IPS-18a (cell line): ENCODE results near the gene CPVL.

Source experiments
- H3K27ac ChIP-seq: one replicate; pipeline ENCODE4 v1.5.1; 2013; ENCODE audit warnings: low read length
- H3K27me3 ChIP-seq: one replicate; pipeline ENCODE4 v1.6.1; 2013; ENCODE audit warnings: mild to moderate bottlenecking, low read length; ENCODE audit not compliant: control insufficient read depth, insufficient read depth
- H3K36me3 ChIP-seq: one replicate; pipeline ENCODE4 v1.6.1; 2013; ENCODE audit warnings: low read depth, low read length; ENCODE audit not compliant: control insufficient read depth
- H3K4me1 ChIP-seq: one replicate; pipeline ENCODE4 v1.6.1; 2013; ENCODE audit warnings: low read depth, low read length; ENCODE audit not compliant: control insufficient read depth
- H3K4me3 ChIP-seq: one replicate; pipeline ENCODE4 v1.5.1; 2013; ENCODE audit warnings: low read length
- H3K9ac ChIP-seq: one replicate; pipeline ENCODE4 v1.6.1; 2013; ENCODE audit warnings: mild to moderate bottlenecking, low read length, moderate library complexity
- H3K9me3 ChIP-seq: one replicate; pipeline ENCODE4 v1.6.1; 2013; ENCODE audit warnings: low read depth, low read length; ENCODE audit not compliant: control insufficient read depth

CPVL gene

DNA sequence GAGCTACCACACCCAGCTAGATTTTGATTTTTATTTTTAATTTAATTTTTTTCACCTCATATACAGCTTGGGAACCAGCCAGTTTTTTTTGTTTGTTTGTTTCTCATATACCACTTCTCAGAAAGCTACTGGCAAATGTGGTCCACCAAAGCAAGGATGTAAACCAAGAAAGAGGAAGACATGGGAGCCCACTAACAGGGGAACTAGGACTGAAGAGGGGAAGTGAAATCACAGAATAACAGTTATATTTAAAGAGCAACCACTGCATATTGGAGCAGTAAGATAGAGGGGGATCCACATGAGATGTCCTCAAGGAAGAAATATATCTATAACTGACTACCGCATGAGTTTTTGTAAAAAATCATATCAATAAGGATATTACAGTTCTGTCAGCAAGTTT lies 10.5 kb downstream of the CPVL start:
- no peak overlapping the region for H3K4me3 ChIP-seq
- H3K9ac ChIP-seq, result no peak overlapping the region
- no peaks in the 10 kb centered on the region for H3K9me3 ChIP-seq
- H3K36me3 ChIP-seq, result no peaks in the 10 kb centered on the region
- H3K27me3 ChIP-seq, result no peaks in the 10 kb centered on the region
- H3K27ac ChIP-seq, result no peak overlapping the region
- H3K4me1 ChIP-seq, result no peaks in the 10 kb centered on the region

DNA sequence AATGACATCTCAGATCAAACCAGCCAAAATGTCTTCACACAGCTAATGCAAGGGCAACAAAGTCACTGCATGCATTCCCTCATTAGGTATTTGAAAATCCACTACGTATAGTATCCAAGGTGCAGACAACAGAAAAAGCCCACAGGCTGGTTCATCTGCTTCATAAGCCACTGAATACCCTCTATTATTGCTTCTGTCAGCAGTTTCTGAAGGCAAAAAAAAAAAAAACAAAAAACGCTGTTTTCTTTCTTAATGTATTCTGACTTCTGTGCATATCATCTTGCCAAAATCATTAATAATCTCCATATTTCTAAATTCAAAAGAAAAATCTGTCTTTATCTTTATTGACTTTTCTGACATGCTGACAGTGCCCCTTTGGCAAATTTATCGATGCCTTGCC lies 13.4 kb downstream of the CPVL start:
- no peaks in the 10 kb centered on the region for H3K36me3 ChIP-seq
- no peak overlapping the region for H3K9ac ChIP-seq
- H3K27me3 ChIP-seq, result no peaks in the 10 kb centered on the region
- peaks cover 4% of the 10 kb centered on the region for H3K4me1 ChIP-seq
- no peaks in the 10 kb centered on the region for H3K9me3 ChIP-seq
- H3K4me3 ChIP-seq, result no peak overlapping the region
- no peak overlapping the region for H3K27ac ChIP-seq

DNA sequence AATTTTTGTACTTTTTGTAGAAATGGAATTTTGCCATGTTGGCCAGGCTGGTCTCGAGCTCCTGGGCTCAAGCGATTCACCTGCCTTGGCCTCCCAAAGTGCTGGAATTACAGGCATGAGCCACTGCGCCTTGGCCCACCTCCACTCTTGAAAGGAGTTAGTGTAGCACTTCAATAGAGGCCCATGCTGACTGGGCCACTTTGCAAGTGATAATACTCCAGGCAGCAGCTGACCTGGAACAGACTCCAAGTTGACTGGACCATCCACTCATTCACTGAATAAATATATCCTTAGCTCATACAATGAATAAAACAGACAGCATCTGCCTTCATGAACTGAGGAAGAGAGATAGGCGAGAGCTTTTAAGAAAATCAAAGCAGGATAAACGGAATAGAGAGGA lies 14.7 kb downstream of the CPVL start:
- Histone ChIP-seq H3K4me3 (no peak overlapping the region), H3K27ac (no peak overlapping the region), H3K9ac (no peak overlapping the region), H3K9me3 (no peaks in the 10 kb centered on the region), H3K36me3 (no peaks in the 10 kb centered on the region), H3K4me1 (peaks cover 8% of the 10 kb centered on the region), H3K27me3 (no peaks in the 10 kb centered on the region)

DNA sequence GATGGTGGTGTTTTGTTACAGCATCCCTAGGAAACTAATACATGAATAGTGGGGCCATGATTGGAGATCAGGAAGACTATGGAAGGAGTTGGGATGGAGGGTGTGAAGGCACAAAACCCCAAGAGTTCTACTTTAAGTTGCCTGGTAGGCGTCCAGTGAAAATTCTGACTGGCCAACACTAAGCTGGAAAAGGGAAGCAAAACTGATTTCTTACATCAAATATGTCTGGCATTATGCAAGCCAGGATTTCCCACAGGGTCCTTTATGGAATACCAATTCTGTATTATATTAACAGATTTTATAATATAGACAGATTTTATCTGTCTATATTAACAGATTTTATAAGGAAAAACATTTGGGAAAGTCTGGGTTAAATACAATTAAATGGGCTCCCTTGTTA lies 16.2 kb downstream of the CPVL start:
- Histone ChIP-seq H3K4me3 (no peak overlapping the region), H3K9me3 (no peaks in the 10 kb centered on the region), H3K9ac (no peak overlapping the region), H3K27ac (no peak overlapping the region), H3K27me3 (no peaks in the 10 kb centered on the region), H3K4me1 (peaks cover 8% of the 10 kb centered on the region), H3K36me3 (no peaks in the 10 kb centered on the region)

DNA sequence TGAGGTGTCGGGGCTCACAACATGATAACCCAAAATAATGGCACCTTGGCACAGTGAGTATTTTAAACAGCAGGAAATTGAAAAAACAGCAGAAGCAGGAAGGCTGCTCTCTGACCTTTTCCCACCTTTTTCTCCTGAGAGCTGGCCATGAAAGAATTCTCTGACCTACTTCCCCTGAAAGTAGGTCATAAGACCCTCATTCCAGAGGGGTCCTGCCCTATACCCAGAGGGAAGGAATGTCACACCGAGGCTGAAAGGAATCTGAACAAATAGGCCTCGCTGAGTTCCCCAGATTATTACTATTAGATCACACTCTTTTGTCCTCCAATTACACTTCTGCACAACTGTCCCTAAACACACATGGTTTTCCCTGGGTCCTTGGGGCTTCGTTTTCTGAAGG lies 18.8 kb downstream of the CPVL start:
- H3K27ac ChIP-seq, result no peak overlapping the region
- H3K4me3 ChIP-seq, result no peak overlapping the region
- H3K4me1 ChIP-seq, result peaks cover 20% of the 10 kb centered on the region
- H3K9me3 ChIP-seq, result no peaks in the 10 kb centered on the region
- H3K27me3 ChIP-seq, result no peaks in the 10 kb centered on the region
- no peak overlapping the region for H3K9ac ChIP-seq
- no peaks in the 10 kb centered on the region for H3K36me3 ChIP-seq

DNA sequence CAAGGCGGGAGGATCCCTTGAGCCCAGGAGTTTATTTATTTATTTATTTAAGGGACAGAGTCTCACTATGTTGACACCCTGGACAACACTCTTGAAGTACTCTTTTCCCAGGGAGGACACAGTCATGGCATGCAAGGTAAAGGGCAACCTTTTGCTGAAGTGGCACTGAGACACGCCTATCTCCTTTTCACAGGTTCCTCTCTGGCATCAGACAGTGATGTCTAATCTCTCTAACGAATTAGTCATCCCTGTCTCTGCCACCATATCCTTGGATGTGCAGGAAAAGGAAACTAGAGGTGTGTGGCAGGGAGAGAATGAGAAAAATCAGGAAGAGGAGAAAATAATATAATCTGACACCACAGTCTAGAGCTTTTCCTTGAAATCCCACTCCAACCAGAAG lies 19.5 kb downstream of the CPVL start:
- Histone ChIP-seq H3K27me3 (no peaks in the 10 kb centered on the region), H3K9me3 (no peaks in the 10 kb centered on the region), H3K9ac (no peak overlapping the region), H3K4me1 (peaks cover 20% of the 10 kb centered on the region), H3K36me3 (no peaks in the 10 kb centered on the region), H3K27ac (no peak overlapping the region), H3K4me3 (no peak overlapping the region)

DNA sequence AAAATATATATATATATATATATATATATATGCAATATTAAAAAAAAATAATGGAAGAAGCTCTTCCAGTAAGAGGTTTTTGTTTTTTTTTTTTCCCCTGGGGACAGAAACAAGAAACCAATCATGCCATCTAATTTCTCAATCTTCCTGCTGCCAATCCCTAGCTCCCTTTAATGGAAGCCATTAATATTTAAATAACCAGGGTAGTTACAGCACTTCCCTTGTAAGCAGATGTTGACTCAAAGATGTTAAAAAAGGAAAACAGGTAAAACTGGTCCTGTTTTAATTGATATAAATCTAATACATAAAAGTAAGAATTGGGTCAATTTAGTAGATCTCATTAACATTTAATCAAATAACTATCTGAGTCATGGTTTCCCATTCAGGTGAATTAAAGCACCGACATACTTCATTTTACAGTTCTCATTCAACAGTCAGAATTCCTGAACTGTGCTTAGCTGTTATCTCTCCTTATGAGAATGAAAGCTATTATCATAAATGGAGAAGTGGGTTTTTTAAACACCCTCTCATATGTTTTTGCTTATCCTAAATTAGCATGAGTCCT lies 22.6 kb downstream of the CPVL start:
- Histone ChIP-seq H3K4me3 (no peak overlapping the region), H3K9ac (no peak overlapping the region), H3K27ac (no peak overlapping the region), H3K4me1 (peaks cover 16% of the 10 kb centered on the region), H3K9me3 (no peaks in the 10 kb centered on the region), H3K36me3 (no peaks in the 10 kb centered on the region), H3K27me3 (no peaks in the 10 kb centered on the region)

DNA sequence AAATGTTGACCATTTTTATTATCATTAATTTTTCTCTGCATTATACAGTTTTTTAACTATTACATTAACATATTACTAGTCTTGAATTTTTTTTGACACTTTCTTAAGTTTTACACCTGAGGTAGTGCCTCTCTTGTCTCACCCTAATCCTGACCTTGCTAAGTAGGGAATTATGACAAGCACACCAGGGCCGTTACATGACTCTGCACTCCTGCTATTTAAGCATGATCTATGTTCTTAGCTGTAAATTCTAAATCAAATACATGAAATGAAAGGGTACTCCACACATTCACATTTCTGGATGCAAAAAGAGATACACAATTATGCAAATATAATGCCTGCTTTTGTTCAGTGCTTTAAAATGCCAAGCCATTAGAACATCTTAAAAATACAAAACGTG lies 23.6 kb downstream of the CPVL start:
- Histone ChIP-seq H3K36me3 (no peaks in the 10 kb centered on the region), H3K4me3 (no peak overlapping the region), H3K9me3 (no peaks in the 10 kb centered on the region), H3K27ac (no peak overlapping the region), H3K4me1 (peaks cover 16% of the 10 kb centered on the region), H3K27me3 (no peaks in the 10 kb centered on the region), H3K9ac (no peak overlapping the region)

DNA sequence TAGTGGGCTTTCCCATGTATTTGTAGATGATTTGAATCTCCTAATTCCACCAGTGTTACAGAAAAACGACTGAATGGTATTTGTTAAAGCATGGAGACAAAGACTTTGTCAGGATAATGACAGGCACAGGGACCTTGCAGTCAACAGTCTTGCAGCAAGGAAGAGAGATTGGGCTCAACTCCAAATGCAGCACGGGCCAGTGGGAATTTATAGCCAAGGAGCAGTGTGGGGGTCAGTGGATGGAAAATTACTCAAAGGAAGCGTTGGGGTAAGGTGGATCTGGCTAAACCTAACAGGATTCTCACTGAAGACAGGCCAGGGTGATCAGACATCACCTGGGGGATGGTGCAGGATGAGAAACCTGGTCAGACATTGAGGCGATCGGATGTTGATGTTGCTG lies 24.3 kb downstream of the CPVL start:
- Histone ChIP-seq H3K27me3 (no peaks in the 10 kb centered on the region), H3K36me3 (no peaks in the 10 kb centered on the region), H3K27ac (no peak overlapping the region), H3K9ac (no peak overlapping the region), H3K4me3 (no peak overlapping the region), H3K9me3 (no peaks in the 10 kb centered on the region), H3K4me1 (peaks cover 12% of the 10 kb centered on the region)

DNA sequence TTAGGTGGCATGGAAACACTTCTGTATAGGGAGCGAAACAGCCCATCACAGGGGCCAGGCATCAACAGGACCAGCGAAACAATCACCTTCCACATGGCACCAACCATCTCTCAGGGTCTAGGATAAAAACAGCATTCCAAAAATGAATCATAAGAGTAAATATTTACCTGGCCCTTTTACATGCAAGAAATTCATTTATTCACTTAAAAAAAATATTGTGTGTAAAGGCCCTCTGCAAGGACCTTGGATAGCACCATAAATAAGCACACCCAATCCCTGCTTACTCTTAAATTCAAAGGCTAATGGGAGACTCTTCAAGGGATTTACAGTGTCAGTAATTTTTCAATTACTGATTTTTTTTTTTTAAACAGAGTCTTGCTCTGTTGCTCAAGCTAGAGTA lies 25.4 kb downstream of the CPVL start:
- no peaks in the 10 kb centered on the region for H3K27me3 ChIP-seq
- no peaks in the 10 kb centered on the region for H3K36me3 ChIP-seq
- H3K27ac ChIP-seq, result no peak overlapping the region
- H3K4me3 ChIP-seq, result no peak overlapping the region
- H3K9me3 ChIP-seq, result no peaks in the 10 kb centered on the region
- peaks cover 16% of the 10 kb centered on the region for H3K4me1 ChIP-seq
- H3K9ac ChIP-seq, result no peak overlapping the region

DNA sequence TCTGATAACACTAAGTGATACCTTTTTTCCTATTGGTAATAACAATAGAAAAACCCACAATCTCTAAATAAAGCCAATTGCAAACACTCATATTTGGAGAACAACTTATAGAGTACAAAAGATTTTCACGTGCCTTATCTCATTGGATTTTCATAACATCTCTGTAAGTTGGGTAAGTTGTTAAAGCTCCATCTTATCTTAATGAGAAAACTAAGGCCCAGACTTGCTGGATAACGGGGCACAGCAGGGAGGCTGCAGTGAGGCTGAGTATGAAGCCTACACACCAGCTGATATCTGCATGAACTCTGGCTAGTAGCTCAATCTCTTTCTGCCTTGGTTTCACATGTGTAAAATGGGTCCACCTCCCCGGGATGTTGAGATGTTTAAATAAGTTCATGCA lies 26.8 kb downstream of the CPVL start:
- H3K9ac ChIP-seq, result no peak overlapping the region
- no peaks in the 10 kb centered on the region for H3K27me3 ChIP-seq
- no peaks in the 10 kb centered on the region for H3K9me3 ChIP-seq
- peaks cover 16% of the 10 kb centered on the region for H3K4me1 ChIP-seq
- no peak overlapping the region for H3K4me3 ChIP-seq
- H3K36me3 ChIP-seq, result no peaks in the 10 kb centered on the region
- no peak overlapping the region for H3K27ac ChIP-seq

DNA sequence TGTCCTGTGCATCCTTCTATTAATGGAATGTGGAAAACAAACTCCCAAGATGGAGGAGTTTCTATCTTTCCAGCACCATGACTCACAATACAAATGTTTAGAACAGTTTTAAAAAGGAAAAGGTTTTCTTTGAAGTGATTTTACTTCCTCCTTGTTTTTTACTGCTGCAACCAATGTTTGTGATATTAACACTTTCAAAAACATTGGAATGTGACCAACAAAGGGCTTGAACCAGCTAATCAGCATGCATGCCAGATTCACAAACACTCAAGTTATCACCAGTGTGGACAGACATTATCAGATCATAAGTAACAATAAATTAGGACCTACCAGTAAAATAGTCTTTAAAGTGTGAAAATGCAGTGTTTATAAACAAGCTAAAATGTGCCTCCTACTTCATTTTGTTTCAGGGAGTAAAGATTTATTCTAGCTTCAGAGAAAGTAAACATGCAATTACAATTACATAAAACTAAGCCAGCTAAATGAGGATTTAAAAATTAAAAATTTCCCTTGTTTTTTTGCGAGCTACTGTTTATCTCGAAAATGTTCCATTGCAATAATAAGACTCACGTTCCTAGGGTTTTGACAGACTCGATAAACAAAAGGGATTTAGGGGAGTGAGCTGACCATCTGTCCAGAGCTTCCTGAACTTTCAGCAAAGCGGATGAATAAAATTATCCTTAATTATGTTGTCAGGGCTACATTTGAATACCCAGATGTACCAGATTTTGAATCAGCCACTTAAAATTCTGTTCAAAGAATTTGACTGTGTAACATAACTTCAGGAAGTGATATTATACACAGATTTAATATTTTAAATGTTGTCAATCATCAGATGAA lies 29.8 kb downstream of the CPVL start:
- no peaks in the 10 kb centered on the region for H3K36me3 ChIP-seq
- no peak overlapping the region for H3K9ac ChIP-seq
- no peaks in the 10 kb centered on the region for H3K9me3 ChIP-seq
- peaks cover 4% of the 10 kb centered on the region for H3K4me1 ChIP-seq
- H3K27me3 ChIP-seq, result no peaks in the 10 kb centered on the region
- no peak overlapping the region for H3K27ac ChIP-seq
- H3K4me3 ChIP-seq, result no peak overlapping the region
